Mucosa of rectum (tissue), 2 donors: ENCODE results near the gene CLDN9.
"Not testable (repeated sequence)": the region's sequence is repeated elsewhere in the genome, so short reads cannot be mapped to it uniquely, and the experiment has no call there.

Experiments
- H3K27ac ChIP-seq, 2 donors: one replicate each; pipeline ENCODE4 v1.7.0; 2013; ENCODE audit warnings: inconsistent platforms in 2 of 2, low read depth in 2 of 2, low read length in 2 of 2
- H3K27me3 ChIP-seq, 2 donors: one replicate each; pipeline ENCODE4 v1.7.0; 2013; ENCODE audit warnings: low read length in 2 of 2; ENCODE audit not compliant: control insufficient read depth in 2 of 2, insufficient read depth in 2 of 2
- H3K36me3 ChIP-seq, 2 donors: one replicate each; pipeline ENCODE4 v1.7.0; 2013; ENCODE audit warnings: low read length in 2 of 2; ENCODE audit not compliant: control insufficient read depth in 2 of 2, insufficient read depth in 2 of 2
- H3K4me1 ChIP-seq, 2 donors: one replicate each; pipeline ENCODE4 v1.7.0; 2013; ENCODE audit warnings: low read length in 2 of 2, mild to moderate bottlenecking in 1 of 2; ENCODE audit not compliant: control insufficient read depth in 2 of 2, insufficient read depth in 2 of 2
- H3K4me3 ChIP-seq, 2 donors: one replicate each; pipeline ENCODE4 v1.7.0; 2013; ENCODE audit warnings: low read length in 2 of 2
- H3K9ac ChIP-seq, 2 donors: one replicate each; pipeline ENCODE4 v1.7.0; 2013; ENCODE audit warnings: low read length in 2 of 2, low read depth in 1 of 2, mild to moderate bottlenecking in 1 of 2
- H3K9me3 ChIP-seq, 2 donors: one replicate each; pipeline ENCODE4 v1.7.0; 2013; ENCODE audit warnings: low read length in 2 of 2; ENCODE audit not compliant: control insufficient read depth in 2 of 2
- donor health status: healthy.
- donor health status: Normal muscosa, but diverticular disease.

Gene CLDN9

GRCh38 chr16:3045758-3046640 lies 33.3 kb downstream of the CLDN9 start, which contains the start of gene MMP25:
MMP25 (plus strand) TSS chr16:3046561; CDS start chr16:3046918, 357 bp downstream.
- H3K27me3 ChIP-seq: peaks cover 25 to 50% of the 10 kb centered on the region in 2 donors
- H3K4me3 ChIP-seq: peak within 1 kb of the TSS; percentile 27 to 62
- peak within 1 kb of the TSS in 1 of 2 donors; percentile 32 for H3K27ac ChIP-seq
- H3K4me1 ChIP-seq: peaks cover 0 to 6% of the 10 kb centered on the region in 2 donors
- H3K36me3 ChIP-seq: no peaks in the 10 kb centered on the region
- peak within 1 kb of the TSS in 1 of 2 donors; percentile 43 for H3K9ac ChIP-seq
- H3K9me3 ChIP-seq: no peaks in the 10 kb centered on the region

- no peaks in the 10 kb centered on the region for H3K36me3 ChIP-seq
- peaks cover 0 to 6% of the 10 kb centered on the region in 2 donors for H3K4me1 ChIP-seq
- peak overlapping the region in 1 of 2 donors; percentile 31 for H3K4me3 ChIP-seq
- no peaks in the 10 kb centered on the region for H3K9me3 ChIP-seq
- peak overlapping the region in 1 of 2 donors; percentile 32 for H3K27ac ChIP-seq
- H3K27me3 ChIP-seq: peaks cover 25 to 50% of the 10 kb centered on the region in 2 donors
- H3K9ac ChIP-seq: peak overlapping the region in 1 of 2 donors; percentile 12
Observed at GRCh38 chr16:3046641-3047386, 34.1 kb downstream of the CLDN9 start.

- H3K27ac ChIP-seq: no peak overlapping the region
- peaks cover 25 to 50% of the 10 kb centered on the region in 2 donors for H3K27me3 ChIP-seq
- peaks cover 0 to 6% of the 10 kb centered on the region in 2 donors for H3K4me1 ChIP-seq
- peak overlapping the region in 1 of 2 donors; percentile 31 for H3K4me3 ChIP-seq
- no peaks in the 10 kb centered on the region for H3K36me3 ChIP-seq
- H3K9ac ChIP-seq: no peak overlapping the region
- no peaks in the 10 kb centered on the region for H3K9me3 ChIP-seq
Observed at GRCh38 chr16:3047387-3047720, 34.6 kb downstream of the CLDN9 start.

- Histone ChIP-seq H3K9ac (no peak overlapping the region), H3K27me3 (peaks cover 19 to 30% of the 10 kb centered on the region in 2 donors), H3K4me3 (no peak overlapping the region), H3K27ac (no peak overlapping the region), H3K36me3 (no peaks in the 10 kb centered on the region), H3K9me3 (no peaks in the 10 kb centered on the region), H3K4me1 (peaks cover 0 to 6% of the 10 kb centered on the region in 2 donors)
Observed at GRCh38 chr16:3049921-3050481, 37.3 kb downstream of the CLDN9 start.

GRCh38 chr16:3050487-3050886 lies 37.8 kb downstream of the CLDN9 start:
- Histone ChIP-seq H3K4me3 (no peak overlapping the region), H3K9me3 (no peaks in the 10 kb centered on the region), H3K36me3 (no peaks in the 10 kb centered on the region), H3K27me3 (peaks cover 16 to 26% of the 10 kb centered on the region in 2 donors), H3K9ac (no peak overlapping the region), H3K4me1 (peaks cover 0 to 3% of the 10 kb centered on the region in 2 donors), H3K27ac (no peak overlapping the region)

- Histone ChIP-seq H3K27ac (no peak overlapping the region), H3K4me1 (peaks cover 0 to under 1% of the 10 kb centered on the region in 2 donors), H3K4me3 (no peak overlapping the region), H3K9me3 (no peaks in the 10 kb centered on the region), H3K36me3 (no peaks in the 10 kb centered on the region), H3K27me3 (peaks cover 15 to 26% of the 10 kb centered on the region in 2 donors), H3K9ac (no peak overlapping the region)
Observed at GRCh38 chr16:3051009-3051408, 38.3 kb downstream of the CLDN9 start.

GRCh38 chr16:3051494-3051893 lies 38.8 kb downstream of the CLDN9 start:
- no peaks in the 10 kb centered on the region for H3K4me1 ChIP-seq
- no peak overlapping the region for H3K27ac ChIP-seq
- no peak overlapping the region for H3K9ac ChIP-seq
- no peak overlapping the region for H3K4me3 ChIP-seq
- H3K27me3 ChIP-seq: peaks cover 15 to 24% of the 10 kb centered on the region in 2 donors
- no peaks in the 10 kb centered on the region for H3K36me3 ChIP-seq
- no peaks in the 10 kb centered on the region for H3K9me3 ChIP-seq

GRCh38 chr16:3052571-3053329 lies 40.0 kb downstream of the CLDN9 start:
- H3K9ac ChIP-seq, H3K4me3 ChIP-seq, H3K36me3 ChIP-seq, H3K4me1 ChIP-seq, H3K9me3 ChIP-seq, H3K27ac ChIP-seq: not testable (repeated sequence)
- peaks cover 14 to 15% of the 10 kb centered on the region in 2 donors for H3K27me3 ChIP-seq

- not testable (repeated sequence) for H3K4me1 ChIP-seq, H3K9ac ChIP-seq, H3K36me3 ChIP-seq, H3K4me3 ChIP-seq, H3K27ac ChIP-seq, H3K27me3 ChIP-seq, H3K9me3 ChIP-seq
Observed at GRCh38 chr16:3053330-3053710, 40.6 kb downstream of the CLDN9 start.
